AG04450 (cell line): ENCODE results near the gene ELAC2. TPM values are rescaled to one million over a fixed set of nuclear protein-coding genes. Genes with fewer than 3 reads are reported as not detected.

Experiments used
- CTCF ChIA-PET: fragments of 300-600, 350-600 bp; formaldehyde crosslinking; extraction: SDS; loops from one replicate; lab custom pipeline; 2022; ENCODE audit warnings: antibody characterized with exemption, inconsistent platforms; lab: Charles Lee
- POLR2A ChIA-PET: fragments of 350-600 bp; formaldehyde crosslinking; extraction: SDS; loops from one replicate; lab custom pipeline; 2021; ENCODE audit warnings: antibody characterized with exemption, inconsistent platforms; lab: Yijun Ruan, JAX
- DNase-seq: peaks from one replicate; pipeline ENCODE4 v3.0.0-alpha.2; 2011; ENCODE audit warnings: low read depth, low spot score
- H3K27ac ChIP-seq: one replicate; pipeline ENCODE4 v1.5.1; 2012; ENCODE audit warnings: low read depth, low read length, control low read depth
- H3K27me3 ChIP-seq: one replicate; pipeline ENCODE4 v1.6.0; 2012; ENCODE audit warnings: low read length; ENCODE audit not compliant: control insufficient read depth, insufficient read depth
- H3K4me3 ChIP-seq: 2 replicates; pipeline ENCODE4 v1.5.1; 2011; ENCODE audit warnings: mild to moderate bottlenecking, low read depth, low read length, control low read depth
- H3K9me3 ChIP-seq: 2 replicates; pipeline ENCODE4 v1.5.1; 2012; ENCODE audit warnings: low read length; ENCODE audit not compliant: control insufficient read depth, insufficient read depth
- polyA plus RNA-seq: library from polyadenylated mRNA; depleted of rRNA; stranded (reverse); fragments of >200 nt; gene quantifications from 2 replicates; pipeline ENCODE4 v1.2.3, GENCODE V29; 2011
- TF ChIP-seq, protein P1 (sequence below): IDR thresholded peaks from 2 replicates; pipeline ENCODE4 v1.5.1; 2011; ENCODE audit warnings: low read depth, low read length, control low read depth, inconsistent platforms

ELAC2 gene
- polyA plus RNA-seq, 1 experiment, result 41.0 TPM

DNA sequence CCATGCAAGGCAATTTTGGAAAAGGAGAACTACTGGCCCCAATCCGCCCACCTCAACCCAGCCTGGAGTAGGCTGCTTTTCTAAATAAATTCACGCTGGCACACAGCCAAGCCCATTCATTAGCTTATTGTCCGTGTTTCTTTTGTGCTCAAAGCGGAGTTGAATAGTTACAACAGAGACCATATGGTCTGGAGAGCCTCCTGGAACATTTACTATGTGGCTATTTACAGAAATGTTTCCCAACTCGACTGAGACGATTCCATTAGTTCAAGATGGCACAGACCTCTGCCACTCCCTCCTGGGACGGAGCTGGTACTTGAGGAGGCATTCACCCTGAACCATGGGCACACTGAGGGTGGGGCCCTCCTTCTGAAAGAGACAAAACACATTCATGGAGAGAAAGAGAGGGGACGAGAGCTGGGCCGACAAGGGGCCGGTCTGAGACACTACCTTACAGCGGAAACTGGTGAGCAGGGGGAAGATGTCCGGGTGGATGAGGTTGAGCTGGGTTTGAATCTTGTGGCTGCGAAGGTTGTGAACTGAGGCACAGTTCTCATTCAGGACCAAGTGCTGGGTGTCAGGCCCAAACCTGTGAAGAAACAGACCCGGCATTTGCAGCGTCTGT lies 15.7 kb downstream of the ELAC2 start:
- no peak overlapping the region for H3K4me3 ChIP-seq
- H3K27me3 ChIP-seq, result no peaks in the 10 kb centered on the region
- ChIA-PET POLR2A (no interaction called here), CTCF (interaction anchor here (0.6 to 4.2 kb wide), 30 partner anchors 8 to 1001 kb away, joined by 3 to 43 read pairs (median 4); partner anchors contain the start of genes ELAC2 and MYOCD)
- DNase-seq, result no peak
- TF ChIP-seq, protein P1, sequence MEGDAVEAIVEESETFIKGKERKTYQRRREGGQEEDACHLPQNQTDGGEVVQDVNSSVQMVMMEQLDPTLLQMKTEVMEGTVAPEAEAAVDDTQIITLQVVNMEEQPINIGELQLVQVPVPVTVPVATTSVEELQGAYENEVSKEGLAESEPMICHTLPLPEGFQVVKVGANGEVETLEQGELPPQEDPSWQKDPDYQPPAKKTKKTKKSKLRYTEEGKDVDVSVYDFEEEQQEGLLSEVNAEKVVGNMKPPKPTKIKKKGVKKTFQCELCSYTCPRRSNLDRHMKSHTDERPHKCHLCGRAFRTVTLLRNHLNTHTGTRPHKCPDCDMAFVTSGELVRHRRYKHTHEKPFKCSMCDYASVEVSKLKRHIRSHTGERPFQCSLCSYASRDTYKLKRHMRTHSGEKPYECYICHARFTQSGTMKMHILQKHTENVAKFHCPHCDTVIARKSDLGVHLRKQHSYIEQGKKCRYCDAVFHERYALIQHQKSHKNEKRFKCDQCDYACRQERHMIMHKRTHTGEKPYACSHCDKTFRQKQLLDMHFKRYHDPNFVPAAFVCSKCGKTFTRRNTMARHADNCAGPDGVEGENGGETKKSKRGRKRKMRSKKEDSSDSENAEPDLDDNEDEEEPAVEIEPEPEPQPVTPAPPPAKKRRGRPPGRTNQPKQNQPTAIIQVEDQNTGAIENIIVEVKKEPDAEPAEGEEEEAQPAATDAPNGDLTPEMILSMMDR, result no peak
- no peak overlapping the region for H3K27ac ChIP-seq
- no peaks in the 10 kb centered on the region for H3K9me3 ChIP-seq

DNA sequence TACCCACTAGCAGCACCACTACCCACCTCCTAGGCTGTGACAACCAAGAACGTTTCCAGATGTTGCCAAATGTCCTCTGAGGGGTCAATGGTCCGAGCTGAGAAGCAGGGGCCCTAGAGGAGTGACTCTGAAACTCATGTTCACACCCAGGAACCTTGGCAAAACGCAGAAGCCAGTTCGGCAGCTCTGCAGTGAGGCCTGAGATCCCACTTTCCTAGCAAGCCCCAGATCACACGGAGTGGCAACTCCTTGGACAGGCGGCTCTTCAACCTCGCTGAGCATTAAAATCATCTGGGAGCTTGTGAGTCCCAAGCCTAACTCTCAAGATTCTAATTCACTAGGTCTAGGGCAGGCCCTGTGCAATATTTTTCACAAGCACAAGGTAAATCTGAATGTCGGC lies 17.3 kb downstream of the ELAC2 start:
- TF ChIP-seq, protein P1, result no peak
- Histone ChIP-seq H3K27ac (no peak overlapping the region), H3K9me3 (no peaks in the 10 kb centered on the region)

DNA sequence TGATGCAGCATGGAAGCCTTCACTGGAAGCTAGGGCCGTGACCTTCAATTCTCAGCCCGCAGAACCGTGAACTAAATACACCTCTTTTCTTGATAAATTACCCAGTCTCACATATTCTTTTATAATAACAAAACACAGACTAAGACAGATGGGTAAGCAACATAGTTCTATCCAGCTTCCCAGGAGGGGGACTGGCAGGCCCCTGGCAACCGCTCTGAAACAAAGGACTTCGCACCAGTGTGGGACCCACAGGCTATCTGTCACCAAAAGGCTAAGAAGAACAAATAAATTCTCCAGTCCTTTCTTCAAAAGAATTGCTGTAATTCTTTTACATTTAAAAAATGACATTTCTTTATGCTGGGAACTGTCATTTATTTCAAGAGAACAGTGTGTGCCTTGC lies 19.0 kb downstream of the ELAC2 start:
- CTCF ChIA-PET, result no interaction called here
- H3K9me3 ChIP-seq, result no peaks in the 10 kb centered on the region

More for the DNA sequence above, 17.3 kb downstream of the ELAC2 start:
- Histone ChIP-seq H3K27me3 (no peaks in the 10 kb centered on the region), H3K4me3 (no peak overlapping the region)
- DNase-seq, result no peak
- ChIA-PET CTCF (interaction anchor here (2.6 kb wide), 1 partner anchor 259 kb away, joined by 11 read pairs; no protein-coding TSS in a partner anchor), POLR2A (no interaction called here)

DNA sequence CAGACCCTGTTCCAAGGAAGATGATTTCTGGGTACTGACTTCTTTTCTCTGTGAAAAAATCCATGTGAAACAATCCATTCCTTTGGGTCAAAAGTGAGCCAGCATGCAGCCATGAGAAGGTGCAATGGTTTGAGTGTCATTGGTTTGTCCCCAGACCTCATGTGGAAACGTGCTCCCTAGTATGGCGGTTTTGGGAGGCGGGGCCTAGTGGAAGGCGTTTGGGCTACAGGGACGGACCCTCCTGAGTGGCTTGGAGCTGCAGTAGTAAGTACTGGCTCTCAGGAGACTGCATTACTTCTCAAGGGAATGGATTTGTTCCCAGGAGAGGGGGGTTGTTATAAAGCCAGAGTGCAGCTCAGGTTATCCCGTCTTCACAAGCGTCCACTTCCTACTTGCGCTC lies 19.4 kb downstream of the ELAC2 start:
- Histone ChIP-seq H3K27ac (no peak overlapping the region), H3K27me3 (no peaks in the 10 kb centered on the region), H3K4me3 (no peak overlapping the region), H3K9me3 (no peaks in the 10 kb centered on the region)
- no peak for DNase-seq
- ChIA-PET POLR2A (interaction anchor here (0.6 kb wide), 1 partner anchor 69 kb away, joined by 3 read pairs; no protein-coding TSS in a partner anchor), CTCF (no interaction called here)
- TF ChIP-seq, protein P1, result no peak

More for the DNA sequence above, 19.0 kb downstream of the ELAC2 start:
- Histone ChIP-seq H3K27me3 (no peaks in the 10 kb centered on the region), H3K4me3 (no peak overlapping the region), H3K27ac (no peak overlapping the region)
- DNase-seq, result no peak
- TF ChIP-seq, protein P1, result no peak
- POLR2A ChIA-PET, result interaction anchor here (0.6 kb wide), 1 partner anchor 69 kb away, joined by 3 read pairs; no protein-coding TSS in a partner anchor

DNA sequence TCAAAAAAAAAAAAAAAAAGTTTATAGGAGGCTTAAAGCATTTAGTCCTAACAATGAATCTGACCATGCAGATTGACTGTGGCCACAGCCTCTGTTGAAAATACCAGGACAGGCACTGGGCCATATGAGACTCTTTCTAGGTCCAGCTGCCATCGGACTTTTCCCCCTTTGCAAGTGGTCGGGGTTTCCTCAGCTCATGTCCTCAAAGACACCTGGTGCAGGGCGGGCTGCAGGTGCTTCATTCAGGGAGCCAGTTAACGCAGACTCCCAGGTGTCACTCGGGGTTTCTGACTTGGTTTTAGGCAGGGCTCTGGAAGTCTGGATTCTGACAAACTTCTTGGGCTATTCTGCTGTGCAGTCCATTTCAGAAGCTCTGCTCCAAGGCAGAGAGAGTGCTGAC lies 20.9 kb downstream of the ELAC2 start:
- no peaks in the 10 kb centered on the region for H3K9me3 ChIP-seq
- no peaks in the 10 kb centered on the region for H3K27me3 ChIP-seq
- DNase-seq, result no peak
- ChIA-PET POLR2A (no interaction called here), CTCF (no interaction called here)
- H3K4me3 ChIP-seq, result no peak overlapping the region
- no peak overlapping the region for H3K27ac ChIP-seq
- TF ChIP-seq, protein P1, result no peak
